Uterus (tissue), 4 donors: ENCODE results near the gene PRDM11. TPM values are rescaled to one million over a fixed set of nuclear protein-coding genes. Genes with fewer than 3 reads are reported as not detected.

ENCODE experiments used
- DNase-seq, 2 donors: peaks; one replicate each; pipeline ENCODE4 v3.0.0-alpha.2; 2019 to 2020
- H3K27ac ChIP-seq, 2 donors: fragments of 200-600 bp; sonication (generic); 1 replicate in 1 of 2; 2 replicates in 1 of 2; pipeline ENCODE4 v1.5.1; 2016 to 2018
- H3K27me3 ChIP-seq, 2 donors: fragments of 200-600 bp; sonication (generic); one replicate each; pipeline ENCODE4 v1.5.1; 2018 to 2019; ENCODE audit warnings: control low read depth in 1 of 2
- H3K36me3 ChIP-seq, 2 donors: fragments of 200-600 bp; sonication (generic); one replicate each; pipeline ENCODE4 v1.5.1; 2019; ENCODE audit warnings: control low read depth in 1 of 2
- H3K4me1 ChIP-seq, 2 donors: fragments of 200-600 bp; sonication (generic); one replicate each; pipeline ENCODE4 v1.5.1; 2018 to 2019; ENCODE audit warnings: control low read depth in 1 of 2
- H3K4me3 ChIP-seq, 2 donors: fragments of 200-600 bp; sonication (generic); 1 replicate in 1 of 2; 2 replicates in 1 of 2; pipeline ENCODE4 v1.5.1; 2018 to 2019; ENCODE audit warnings: mild to moderate bottlenecking in 1 of 2
- H3K9me3 ChIP-seq, 2 donors: fragments of 200-600 bp; sonication (generic); one replicate each; pipeline ENCODE4 v1.5.1; 2019; ENCODE audit warnings: control low read depth in 1 of 2
- POLR2A ChIP-seq, 2 donors: fragments of 450-650 bp; IDR thresholded peaks; one replicate each; pipeline ENCODE4 v1.6.1; 2016; ENCODE audit warnings: antibody characterized with exemption in 2 of 2, mild to moderate bottlenecking in 1 of 2, moderate library complexity in 1 of 2
- intact Hi-C: fragments of 100-400 bp; cut with DNase I; formaldehyde crosslinking; loops from one replicate; pipeline ENCODE4 v1.15.1; 2023; ENCODE audit warnings: low total_unique reads
- total RNA-seq, 4 donors: library from RNA; depleted of rRNA in 3 of 4; stranded (reverse); fragments of >200 nt in 3 of 4; gene quantifications; one replicate each; pipeline versions ENCODE4 v1.1.0 to v1.2.4, GENCODE V29; 2014 to 2023
- TF ChIP-seq, protein P1 (sequence below), 4 experiments: fragments of 200-600 bp in 2 of 4; fragments of 450-650 bp in 2 of 4; sonication (generic) in 2 of 4; IDR thresholded peaks; one replicate each; pipeline ENCODE4 v1.5.1; 2016 to 2019; ENCODE audit warnings: antibody characterized with exemption in 4 of 4, mild to moderate bottlenecking in 2 of 4, moderate library complexity in 1 of 4
- donor health status: DM: yes; HTN: yes; CAD: no.

Gene PRDM11
- total RNA-seq, 4 donors from 2014 or later, result 7.4 to 318 (median 58.5) TPM

GRCh38 chr11:45209000-45209879, 62.8 kb downstream of the PRDM11 start:
- Histone ChIP-seq H3K27ac (peak overlapping the region; percentile 86 to 97), H3K27me3 (no peaks in the 10 kb centered on the region), H3K36me3 (no peaks in the 10 kb centered on the region), H3K9me3 (no peaks in the 10 kb centered on the region), H3K4me3 (peak overlapping the region in 1 of 2 donors; percentile 15), H3K4me1 (peaks cover 0 to 20% of the 10 kb centered on the region in 2 donors)
- no peak for TF ChIP-seq POLR2A (IDR thresholded peaks at IDR 0.05)
- TF ChIP-seq, protein P1, sequence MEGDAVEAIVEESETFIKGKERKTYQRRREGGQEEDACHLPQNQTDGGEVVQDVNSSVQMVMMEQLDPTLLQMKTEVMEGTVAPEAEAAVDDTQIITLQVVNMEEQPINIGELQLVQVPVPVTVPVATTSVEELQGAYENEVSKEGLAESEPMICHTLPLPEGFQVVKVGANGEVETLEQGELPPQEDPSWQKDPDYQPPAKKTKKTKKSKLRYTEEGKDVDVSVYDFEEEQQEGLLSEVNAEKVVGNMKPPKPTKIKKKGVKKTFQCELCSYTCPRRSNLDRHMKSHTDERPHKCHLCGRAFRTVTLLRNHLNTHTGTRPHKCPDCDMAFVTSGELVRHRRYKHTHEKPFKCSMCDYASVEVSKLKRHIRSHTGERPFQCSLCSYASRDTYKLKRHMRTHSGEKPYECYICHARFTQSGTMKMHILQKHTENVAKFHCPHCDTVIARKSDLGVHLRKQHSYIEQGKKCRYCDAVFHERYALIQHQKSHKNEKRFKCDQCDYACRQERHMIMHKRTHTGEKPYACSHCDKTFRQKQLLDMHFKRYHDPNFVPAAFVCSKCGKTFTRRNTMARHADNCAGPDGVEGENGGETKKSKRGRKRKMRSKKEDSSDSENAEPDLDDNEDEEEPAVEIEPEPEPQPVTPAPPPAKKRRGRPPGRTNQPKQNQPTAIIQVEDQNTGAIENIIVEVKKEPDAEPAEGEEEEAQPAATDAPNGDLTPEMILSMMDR (IDR thresholded peaks at IDR 0.05), result no peak
- peak in 1 of 2 donors; percentile 24 for DNase-seq
- intact Hi-C loops, result no loop called here

- Histone ChIP-seq H3K36me3 (no peaks in the 10 kb centered on the region), H3K4me3 (peak overlapping the region in 1 of 2 donors; percentile 1), H3K4me1 (peaks cover 0 to 20% of the 10 kb centered on the region in 2 donors), H3K27ac (peak overlapping the region; percentile 86 to 97), H3K27me3 (no peaks in the 10 kb centered on the region), H3K9me3 (no peaks in the 10 kb centered on the region)
- TF ChIP-seq POLR2A (IDR thresholded peaks at IDR 0.05), result peak in 1 of 2 donors; percentile 35
- TF ChIP-seq, protein P1 (IDR thresholded peaks at IDR 0.05), result peak in 2 of 4 experiments; percentile 3 to 14
- intact Hi-C loops, result loop anchor here (10.0 kb wide), 1 partner anchor 45 kb away; no protein-coding TSS in a partner anchor
- DNase-seq, result peak; percentile 96 to 98
Observed at GRCh38 chr11:45209891-45210699, 63.7 kb downstream of the PRDM11 start.

DNA sequence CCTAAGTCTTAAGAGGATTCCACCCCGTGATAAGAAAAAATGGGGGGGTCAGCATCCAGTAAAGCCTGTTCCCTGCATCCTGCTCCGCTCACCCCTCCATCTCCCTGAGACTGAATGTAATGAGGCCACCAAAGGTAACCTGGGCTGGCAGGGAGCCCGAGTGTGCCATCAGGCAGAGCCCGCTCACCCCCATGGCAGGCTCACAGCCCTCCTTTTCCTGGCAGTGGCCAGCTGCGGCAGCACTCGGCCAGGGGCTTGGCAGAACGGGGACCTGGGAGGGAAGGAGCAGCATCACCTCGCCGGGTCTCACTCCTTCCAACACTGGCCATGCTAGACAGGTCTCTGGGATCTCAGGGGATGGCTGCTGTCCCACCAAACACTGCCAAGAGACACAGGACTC, 64.4 kb downstream of the PRDM11 start:
- no peaks in the 10 kb centered on the region for H3K36me3 ChIP-seq
- H3K4me3 ChIP-seq, result no peak overlapping the region
- H3K9me3 ChIP-seq, result no peaks in the 10 kb centered on the region
- no peak for TF ChIP-seq POLR2A (IDR thresholded peaks at IDR 0.05)
- TF ChIP-seq, protein P1 (IDR thresholded peaks at IDR 0.05), result no peak
- H3K27me3 ChIP-seq, result no peaks in the 10 kb centered on the region
- DNase-seq, result peak in 1 of 2 donors; percentile 41
- H3K4me1 ChIP-seq, result peaks cover 0 to 20% of the 10 kb centered on the region in 2 donors
- intact Hi-C loops, result loop anchor here (10.0 kb wide), 1 partner anchor 46 kb away; no protein-coding TSS in a partner anchor
- peak overlapping the region; percentile 86 to 97 for H3K27ac ChIP-seq

- Histone ChIP-seq H3K4me1 (peaks cover 0 to 20% of the 10 kb centered on the region in 2 donors), H3K27ac (peak overlapping the region; percentile 86 to 97), H3K9me3 (no peaks in the 10 kb centered on the region), H3K4me3 (no peak overlapping the region), H3K27me3 (no peaks in the 10 kb centered on the region), H3K36me3 (no peaks in the 10 kb centered on the region)
- TF ChIP-seq, protein P1 (IDR thresholded peaks at IDR 0.05), result no peak
- no peak for TF ChIP-seq POLR2A (IDR thresholded peaks at IDR 0.05)
- no peak for DNase-seq
- intact Hi-C loops, result loop anchor here (10.0 kb wide), 1 partner anchor 47 kb away; no protein-coding TSS in a partner anchor
Observed at GRCh38 chr11:45211732-45212131, 65.3 kb downstream of the PRDM11 start.
